NCI-H748 (cell line): Measurements from ENCODE around the gene IRF6.

ENCODE experiments used
- DNase-seq: peaks from one replicate; lab custom pipeline; 2025; ENCODE audit not compliant: unreplicated experiment; lab: John Stamatoyannopoulos, UW

IRF6 gene

DNA sequence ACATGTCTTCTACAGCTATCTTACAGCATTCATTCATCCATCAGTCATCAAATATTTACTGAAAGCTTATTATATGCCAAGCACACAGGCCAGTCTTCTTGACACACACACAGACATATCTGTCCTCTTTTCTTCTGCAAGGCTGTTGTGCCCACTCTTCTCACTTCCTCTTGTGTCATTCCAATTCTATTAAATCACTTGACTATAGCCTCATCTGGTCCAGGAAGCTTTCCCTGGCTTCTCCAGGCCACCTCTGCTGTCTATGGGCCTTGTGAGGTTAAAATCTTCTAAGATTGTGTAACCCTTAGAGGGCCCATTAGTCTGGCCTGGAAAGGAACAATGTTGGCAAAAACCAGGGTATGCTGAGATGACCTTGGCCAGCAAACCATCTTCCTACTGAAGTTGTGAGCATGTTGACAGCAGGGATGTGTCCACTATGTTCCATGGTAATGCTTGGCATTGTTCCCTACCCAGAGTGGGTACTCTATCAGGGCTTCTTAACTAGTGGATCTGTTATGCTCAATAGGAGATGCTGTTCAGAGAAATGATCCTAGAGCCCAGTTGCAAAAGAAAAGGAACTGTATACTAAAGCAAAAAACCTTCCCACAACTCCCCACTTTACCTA lies 44.8 kb downstream of the IRF6 start:
- DNase-seq: no peak

DNA sequence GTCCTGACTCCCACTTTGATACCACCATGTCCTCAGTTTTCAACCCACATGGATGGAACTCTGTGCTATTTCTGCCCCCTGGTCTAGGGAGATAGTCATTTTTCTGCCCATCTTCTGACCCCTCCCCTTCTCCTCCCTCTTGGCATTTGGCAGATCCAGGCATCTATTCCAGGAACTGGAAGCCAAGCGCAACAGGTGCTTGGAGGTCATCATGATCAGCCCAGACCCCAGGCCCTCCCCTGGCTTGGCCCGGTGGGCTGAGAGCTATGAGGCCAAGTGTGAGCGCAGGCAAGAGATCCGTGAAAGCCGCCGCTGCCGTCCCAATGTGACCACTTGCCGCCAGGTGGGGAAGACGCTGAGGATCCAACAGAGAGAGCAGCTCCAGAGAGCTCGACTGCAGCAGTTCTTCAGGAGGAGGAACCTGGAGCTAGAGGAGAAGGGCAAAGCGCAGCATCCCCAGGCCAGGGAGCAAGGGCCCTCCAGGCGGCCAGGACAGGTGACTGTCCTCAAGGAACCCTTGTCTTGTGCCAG lies 46.0 kb downstream of the IRF6 start:
- no peak for DNase-seq

- DNase-seq: no peak
These were observed 47.5 kb downstream of the IRF6 start for GRCh38 chr1:209758400-209758799.

DNA sequence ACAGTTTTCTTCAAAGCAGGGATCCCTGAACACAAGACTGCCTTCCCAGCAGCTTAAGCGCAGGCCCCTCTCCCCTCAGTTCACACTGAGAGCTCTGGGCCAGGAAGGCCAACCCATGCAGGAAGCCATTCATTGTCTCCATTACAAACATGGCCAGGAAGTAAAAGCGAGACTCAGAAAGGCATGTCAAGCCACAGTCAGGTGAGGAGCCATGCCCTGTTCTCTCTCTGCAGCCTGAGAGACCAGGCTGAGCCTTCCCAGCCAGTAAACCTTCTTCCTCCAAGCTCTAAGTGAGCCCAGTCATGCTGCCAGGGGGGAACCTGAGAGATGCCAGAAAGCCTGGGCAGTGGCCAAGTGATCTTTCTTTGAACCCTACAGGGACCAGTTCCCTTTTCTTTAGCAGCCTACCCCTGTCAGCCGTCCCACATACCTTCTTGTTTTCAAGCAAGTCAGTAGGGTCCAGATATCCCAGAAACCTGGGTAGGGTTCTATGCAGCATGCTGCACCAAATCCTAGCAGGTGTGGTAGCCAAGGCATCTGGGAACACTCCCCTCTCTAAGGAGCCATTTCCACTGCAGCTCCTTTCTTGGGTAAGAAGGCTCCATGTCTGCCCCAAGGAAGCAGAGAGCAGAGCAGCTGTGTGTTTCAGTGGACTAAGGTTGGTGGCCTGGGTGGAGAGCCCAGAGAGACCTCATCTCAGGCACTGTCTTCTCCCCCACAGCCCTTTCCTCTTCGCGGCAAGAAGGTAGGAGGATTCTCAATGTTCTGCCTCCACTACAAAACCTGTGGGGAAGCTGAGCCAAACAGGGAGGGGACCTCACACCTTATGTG lies 49.1 kb downstream of the IRF6 start:
- DNase-seq: no peak

DNA sequence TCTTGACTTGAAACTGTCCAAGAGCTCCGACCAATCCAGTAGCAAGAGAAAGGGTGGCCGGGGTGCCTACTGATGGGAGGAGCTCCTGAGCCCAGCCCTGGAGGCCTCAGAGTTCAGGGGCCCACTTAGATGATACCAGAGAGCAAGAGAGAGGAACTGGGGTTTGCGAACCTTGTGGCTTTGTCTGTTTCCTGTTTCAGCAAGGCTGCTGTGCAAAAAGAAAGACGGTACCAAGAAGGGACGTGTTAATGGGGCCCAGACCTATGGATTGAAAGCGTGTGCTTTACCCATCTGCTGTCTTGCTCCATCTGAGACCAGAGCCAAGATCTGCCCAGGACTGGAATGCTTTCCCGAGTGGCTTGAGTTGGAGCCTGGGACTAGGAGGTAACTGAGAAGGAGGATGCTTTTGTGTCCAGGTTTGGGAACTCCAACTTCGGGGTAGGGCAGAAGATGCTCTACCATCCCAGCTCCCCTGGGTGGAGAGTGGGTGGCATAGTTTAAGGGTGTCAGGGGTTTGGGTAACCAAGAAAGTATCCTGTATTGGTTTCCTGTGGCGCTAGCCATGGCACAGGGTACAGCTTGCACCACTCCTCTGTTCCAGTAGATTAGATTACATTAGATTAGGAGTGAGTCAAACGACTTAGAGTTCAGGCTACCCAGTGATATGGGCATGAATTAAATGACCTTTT lies 49.9 kb downstream of the IRF6 start, which contains the start of gene TRAF3IP3:
TRAF3IP3 (plus strand) TSS at position 128 of the 689 bp plus-strand sequence. CDS start 3,987 bp downstream, outside the sequence.
- DNase-seq: no peak

- no peak for DNase-seq
These were observed 50.7 kb downstream of the IRF6 start for GRCh38 chr1:209755256-209755655.

DNA sequence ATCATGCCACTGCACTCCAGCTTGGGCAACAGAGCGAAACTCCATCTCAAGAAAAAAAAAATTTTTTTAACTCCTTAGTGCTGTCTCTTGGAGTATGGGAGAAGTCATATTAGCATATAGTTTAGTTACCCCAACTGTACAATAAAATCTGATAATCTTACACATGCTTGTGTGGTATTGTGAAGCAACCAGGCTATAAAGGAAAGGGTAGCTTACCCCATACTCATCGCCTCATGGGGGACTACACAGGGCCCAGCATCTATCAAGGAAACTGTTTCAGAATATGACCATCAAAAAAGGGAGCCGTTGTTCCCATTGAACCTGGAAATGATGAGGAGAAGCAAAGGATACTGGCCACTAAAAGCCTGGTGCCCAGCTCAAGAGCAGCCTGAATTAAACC lies 53.1 kb downstream of the IRF6 start:
- no peak for DNase-seq

GRCh38 chr1:209751627-209752231 lies 54.2 kb downstream of the IRF6 start:
- DNase-seq: no peak

DNA sequence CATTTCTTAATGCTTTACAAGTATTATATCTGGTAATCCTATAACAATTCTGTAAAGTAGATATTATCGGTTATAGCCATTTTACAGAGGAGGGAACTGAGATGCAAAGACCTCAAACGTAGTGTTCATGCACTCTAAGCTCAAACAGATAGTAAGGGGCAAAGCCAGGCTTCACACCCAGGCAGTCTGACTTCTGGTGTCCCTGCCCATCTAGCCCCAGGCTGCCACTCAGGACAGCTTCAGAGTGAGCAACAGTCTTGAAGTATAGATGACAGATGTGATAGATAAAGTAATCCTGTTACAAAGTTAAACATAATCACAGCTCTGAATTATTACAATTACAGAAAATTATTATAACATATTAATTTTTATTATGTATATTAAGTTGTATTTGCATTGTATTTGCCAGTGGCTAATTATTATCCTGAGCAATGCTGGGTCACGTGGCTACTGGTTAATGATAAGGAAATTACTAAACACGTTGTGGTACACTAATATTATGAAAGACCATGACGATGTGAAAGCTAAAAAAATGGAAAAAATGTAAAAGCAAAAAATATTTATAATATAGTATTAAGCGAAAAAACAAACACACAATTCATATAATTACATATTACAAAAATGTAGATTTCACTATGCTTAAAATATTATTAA lies 56.1 kb downstream of the IRF6 start:
- no peak for DNase-seq

DNA sequence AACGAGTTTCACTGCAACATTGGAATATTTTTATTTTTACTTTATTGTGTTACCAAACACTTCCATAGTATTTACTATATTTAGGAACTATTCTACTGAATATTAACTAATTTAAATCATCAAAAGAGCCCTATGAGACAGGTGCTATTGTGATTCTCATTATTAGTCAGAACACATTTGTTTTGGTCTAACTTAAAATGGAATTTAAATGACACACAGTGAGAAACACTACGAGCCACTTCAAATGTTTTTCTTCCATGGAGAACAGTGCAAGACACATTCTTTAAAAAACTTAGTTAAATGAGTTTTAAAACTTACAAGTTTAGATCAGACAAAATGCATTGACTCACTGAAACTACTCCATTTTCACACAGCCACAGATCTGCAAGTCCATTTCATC lies 56.7 kb downstream of the IRF6 start:
- DNase-seq: no peak

DNA sequence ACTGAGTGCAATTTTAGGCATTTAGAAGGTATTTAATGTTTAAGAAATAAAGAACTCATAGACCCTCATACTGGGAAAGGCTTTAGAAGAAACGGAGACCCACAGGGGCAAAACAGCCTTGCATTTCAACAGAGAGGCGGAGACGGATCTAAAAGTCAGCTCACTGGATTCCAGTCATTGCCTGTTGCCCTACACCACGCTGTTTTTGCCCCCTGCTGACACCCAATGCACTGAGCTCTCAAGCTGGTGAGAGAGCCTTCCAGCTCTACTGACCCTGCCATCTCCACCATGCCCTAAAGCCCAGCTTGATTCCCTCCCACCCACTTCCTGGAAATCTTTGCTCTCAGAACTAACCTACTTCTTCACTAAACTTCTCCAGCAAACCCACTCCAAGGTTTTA lies 57.3 kb downstream of the IRF6 start:
- no peak for DNase-seq

DNA sequence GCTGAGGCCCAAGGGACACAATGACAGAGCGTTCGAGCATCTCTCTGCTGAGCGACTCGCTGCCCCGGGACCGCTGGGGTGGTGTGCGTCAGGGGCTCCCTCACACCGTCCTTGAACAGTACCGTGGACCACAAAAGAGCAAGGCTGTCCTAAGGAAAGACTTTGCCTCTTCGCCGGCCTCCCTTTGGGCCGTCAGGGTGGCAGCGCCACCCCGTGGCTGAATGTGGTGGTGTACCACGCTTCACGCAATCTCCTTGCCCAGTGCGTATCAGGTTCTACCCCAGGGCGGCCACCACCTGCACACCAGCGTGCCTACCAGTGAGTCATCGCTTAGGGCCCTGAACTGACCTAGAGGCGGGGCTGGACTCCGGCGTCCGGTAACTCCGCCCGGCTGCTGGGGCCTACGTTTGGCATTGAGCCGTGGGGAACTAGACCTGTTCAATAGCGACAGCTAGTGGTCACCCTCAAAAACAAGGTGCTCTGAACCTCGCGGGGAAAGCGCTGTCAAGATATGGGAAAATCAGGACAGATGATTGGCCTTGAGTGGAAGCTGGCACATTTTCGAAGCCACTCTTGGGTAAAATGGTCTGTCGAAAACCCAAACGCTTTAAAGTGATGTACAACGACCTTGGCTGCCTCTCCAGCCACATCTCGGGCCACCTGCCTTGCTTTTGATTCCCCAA lies 58.2 kb downstream of the IRF6 start:
- DNase-seq: no peak

DNA sequence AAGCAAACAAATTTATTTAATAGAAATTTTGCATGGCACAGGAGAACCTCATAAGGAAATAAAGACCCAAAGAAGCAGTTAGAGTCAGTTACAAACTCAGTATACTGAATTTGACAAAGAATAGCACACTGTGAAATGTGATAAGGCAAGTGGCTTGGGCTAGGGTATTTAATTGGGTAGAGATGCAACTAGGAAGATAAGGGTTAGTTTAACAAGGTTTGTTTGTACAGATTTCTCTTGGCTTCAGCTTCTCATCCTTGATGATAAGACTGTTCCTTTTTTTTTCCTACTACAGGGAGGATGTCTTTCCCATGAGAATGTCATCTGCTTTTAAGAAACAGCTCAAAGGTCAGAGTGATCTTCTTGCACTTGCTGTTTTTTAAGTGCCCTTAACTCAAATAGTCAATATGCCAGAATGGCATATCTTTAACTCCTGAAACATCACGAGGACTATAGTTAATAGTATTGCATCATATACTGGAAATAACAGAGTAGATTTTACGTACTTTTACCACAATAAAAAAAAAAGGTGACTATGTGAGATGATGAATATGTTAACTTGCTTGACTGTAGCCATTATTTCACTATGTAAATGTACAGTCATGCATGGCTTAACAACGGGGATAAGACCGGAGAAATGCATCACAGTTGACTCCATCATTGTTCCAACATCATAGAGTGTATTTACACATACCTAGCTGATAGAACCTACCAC lies 59.3 kb downstream of the IRF6 start:
- no peak for DNase-seq

DNA sequence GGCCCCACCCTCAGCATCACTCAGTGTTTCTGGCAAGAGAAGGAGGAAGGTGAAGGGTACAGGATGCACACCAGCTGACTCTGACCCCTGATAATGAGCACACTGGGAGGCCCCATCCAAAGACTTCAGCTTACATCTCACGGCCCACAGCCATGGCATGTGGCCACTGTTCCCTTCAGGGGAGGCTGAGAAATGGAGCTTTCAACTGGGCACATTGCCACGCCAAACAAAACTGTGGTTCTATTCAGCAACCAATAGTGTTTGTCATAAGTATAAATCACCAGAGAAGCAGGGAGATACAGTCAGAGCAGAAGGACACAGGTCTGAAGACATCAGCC lies 62.8 kb downstream of the IRF6 start:
- DNase-seq: no peak

- DNase-seq: no peak
These were observed 63.4 kb downstream of the IRF6 start for GRCh38 chr1:209742409-209743144.

DNA sequence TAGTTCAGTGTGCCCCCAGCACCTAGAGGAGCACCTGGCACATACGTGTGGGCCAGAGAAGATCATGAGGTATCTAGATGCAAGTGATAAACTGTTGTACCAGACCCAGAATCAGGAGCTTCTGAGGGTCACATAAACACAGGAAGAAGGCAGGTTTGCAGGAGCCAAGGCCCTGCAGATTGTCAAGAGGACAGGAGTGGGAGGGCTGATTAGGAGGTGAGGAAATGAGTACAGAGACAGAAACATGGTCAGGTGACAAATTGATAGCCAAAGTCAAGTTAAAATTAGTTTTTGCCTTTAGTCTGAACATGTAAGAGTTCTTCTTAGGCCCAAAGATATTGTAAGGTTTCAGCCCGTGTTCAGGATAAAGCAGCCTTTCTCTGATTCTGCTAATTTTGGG lies 64.1 kb downstream of the IRF6 start:
- DNase-seq: no peak

DNA sequence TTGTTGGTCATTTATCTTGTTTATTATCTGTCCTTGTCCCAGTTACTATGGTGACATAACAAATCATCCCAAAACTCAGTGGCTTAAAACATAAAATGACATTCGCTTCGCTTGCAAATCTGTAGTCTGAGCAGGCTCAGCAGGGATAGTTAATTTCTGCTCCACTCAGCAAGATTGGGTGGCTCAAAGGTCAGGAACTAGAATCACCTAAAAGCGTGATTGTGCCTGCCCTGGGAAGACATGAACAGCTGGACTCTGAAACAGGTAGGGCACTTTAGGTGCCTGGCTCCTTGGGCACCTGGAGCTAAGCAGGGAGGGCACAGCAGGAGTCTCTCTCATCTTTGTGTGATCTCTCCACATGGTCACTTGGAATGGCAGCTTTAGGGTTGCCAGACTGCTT lies 64.7 kb downstream of the IRF6 start:
- DNase-seq: no peak

DNA sequence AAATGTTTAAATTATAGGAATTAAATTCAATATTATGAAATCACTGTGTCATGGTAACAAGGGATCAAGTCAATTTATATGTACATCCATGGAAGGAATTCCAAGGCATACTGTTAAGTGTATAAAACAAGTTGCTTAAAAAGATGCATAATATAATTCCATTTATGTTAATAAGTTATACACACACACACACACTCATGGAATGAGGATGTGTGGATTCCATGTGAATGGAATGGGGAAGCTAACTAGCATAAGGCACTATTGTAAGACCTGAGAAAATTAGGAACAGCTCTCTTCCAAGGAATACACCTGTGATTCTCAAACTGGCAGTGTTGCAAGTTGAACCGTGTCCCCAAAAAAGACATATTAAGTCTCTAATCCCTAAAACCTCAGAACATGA lies 67.7 kb downstream of the IRF6 start:
- DNase-seq: no peak

DNA sequence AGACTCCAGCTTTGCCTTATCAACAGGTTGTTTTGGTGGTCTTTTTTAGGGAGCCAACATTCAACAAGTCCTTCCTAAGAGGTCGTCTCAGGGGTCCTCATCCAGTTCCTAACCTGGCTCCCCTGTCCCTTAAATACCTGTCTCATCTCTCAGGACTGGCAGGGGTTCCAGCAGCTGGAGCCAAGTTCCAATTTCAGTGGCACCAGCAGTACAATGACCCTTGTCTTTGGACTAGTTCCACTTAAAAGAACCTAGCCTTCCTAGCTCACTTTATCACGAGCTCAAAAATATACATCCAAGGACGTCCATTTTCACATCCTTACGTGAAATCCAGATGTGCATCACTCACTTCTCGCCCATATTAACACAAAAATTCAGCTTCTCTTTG lies 68.8 kb downstream of the IRF6 start:
- DNase-seq: no peak
